GM18499 (cell line): ENCODE data around the gene TEC.
"Not testable (repeated sequence)": the region's sequence is repeated elsewhere in the genome, so short reads cannot be mapped to it uniquely, and the experiment has no call there.

Experiments
- ATAC-seq: cut with Tn5 transposase; IDR thresholded peaks from one replicate; pipeline ENCODE4 v1.9.1; 2021; ENCODE audit warnings: moderate number of reproducible peaks; ENCODE audit not compliant: insufficient read depth, unreplicated experiment

The TEC gene

DNA sequence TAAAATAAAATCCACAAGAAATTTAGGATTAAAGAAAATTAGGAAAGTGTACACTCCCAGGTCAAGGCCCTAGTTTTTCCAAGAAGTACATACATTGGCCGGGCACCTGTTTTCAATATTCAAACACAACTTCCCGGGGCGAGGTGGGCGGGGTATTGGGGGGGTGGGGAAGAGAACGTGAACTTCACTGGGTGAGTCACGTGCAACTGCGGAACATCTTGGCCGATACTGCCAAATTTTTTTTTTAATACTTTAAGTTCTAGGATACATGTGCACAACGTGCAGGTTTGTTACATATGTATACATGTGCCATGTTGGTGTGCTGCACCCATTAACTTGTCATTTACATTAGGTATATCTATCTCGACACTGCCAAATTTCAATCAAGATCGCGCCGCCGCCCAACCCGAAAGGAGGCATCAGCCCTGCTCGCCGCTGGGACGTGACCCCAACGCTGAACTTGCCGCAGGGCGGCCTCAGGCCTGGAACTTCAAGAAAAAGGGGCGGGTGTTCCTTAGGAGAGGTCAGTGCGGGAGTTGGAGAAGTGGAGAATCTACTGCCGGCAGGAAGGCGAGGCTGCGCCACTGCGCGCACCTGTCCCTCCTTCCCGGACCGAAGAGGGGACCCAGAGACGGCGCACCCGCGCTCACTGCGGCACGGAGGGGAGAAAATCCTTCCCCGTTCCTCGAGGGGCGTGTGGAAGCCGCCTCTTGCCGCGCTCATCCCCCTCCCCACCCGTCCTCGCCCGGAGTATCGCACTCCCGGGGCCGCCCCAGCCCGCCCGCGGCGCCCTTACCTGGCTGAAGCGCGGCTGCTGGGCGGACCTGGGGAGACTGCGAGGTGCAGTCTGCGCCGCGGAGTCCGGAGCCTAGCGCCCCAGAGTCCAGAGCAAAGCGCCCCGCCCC, at the start of gene TEC:
TSS of gene TEC (minus strand) at position 883 of the 905 bp plus-strand sequence. CDS start 41,224 bp downstream, outside the sequence.
- ATAC-seq, result peak; percentile 20

GRCh38 chr4:48315728-48316630, 46.3 kb upstream of the TEC start:
- ATAC-seq, result peak; percentile 75

- ATAC-seq, result not testable (repeated sequence)
These were observed 45.1 kb upstream of the TEC start for GRCh38 chr4:48314746-48315145.

- no peak for ATAC-seq
These were observed 42.3 kb upstream of the TEC start for GRCh38 chr4:48311896-48312295.

DNA sequence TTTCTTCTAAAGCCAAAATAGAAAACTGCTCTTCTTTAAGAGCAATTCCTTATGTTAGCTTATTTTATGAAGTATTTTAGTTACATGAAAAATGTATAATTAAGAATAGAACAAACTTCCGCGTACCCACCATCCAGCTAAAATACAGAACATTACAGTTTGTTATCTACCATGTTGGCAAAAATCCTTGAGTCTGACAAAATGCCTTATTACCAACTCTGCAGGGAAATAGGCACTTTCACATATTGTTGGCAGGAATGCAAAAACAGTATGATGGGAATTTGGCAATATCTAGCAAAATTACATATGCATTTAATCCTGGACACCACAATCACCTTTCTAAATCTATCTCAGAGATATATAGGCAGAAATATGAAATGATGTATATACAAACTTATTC, 39.3 kb upstream of the TEC start:
- no peak for ATAC-seq

- no peak for ATAC-seq
These were observed 37.9 kb upstream of the TEC start for GRCh38 chr4:48307528-48307927.

DNA sequence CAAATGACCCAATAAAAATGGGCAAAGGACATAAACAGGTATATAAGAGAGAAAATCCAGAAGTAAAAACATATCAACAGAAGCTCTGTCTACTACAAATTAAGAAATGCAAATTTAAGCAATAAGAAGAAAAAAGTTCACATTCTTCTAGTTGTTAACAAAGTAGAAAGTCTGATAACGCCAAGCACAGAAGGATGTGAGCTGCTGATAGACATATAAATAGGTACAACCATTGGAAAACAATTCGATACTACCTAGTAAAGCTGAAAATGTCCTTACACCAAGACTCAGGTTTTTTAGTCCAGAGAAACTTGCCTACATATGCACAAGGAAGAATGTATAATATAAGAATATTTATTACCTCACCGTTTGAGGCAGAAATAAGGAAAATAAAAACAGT, 35.9 kb upstream of the TEC start:
- ATAC-seq, result no peak

- ATAC-seq, result no peak
These were observed 30.4 kb upstream of the TEC start for GRCh38 chr4:48300004-48300403.

DNA sequence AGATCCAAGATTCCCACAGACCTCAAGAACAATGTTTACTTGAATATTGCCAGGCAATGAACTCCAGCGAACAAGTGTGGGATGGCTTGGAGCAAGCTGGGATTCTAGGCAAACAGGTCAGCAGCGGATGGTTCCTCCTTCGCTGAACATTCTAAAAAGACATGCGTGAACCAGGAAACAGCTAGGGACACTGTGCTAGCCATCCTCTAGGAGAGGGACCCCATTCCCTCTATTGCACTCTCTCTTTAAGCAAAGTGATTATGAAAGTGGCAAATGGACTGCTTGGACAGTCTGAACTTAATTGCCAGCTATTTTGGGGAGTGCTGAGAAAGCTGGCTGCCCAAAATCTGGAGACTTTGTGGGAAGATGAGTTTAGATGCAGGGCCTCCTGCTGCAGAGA, 29.9 kb upstream of the TEC start:
- no peak for ATAC-seq

DNA sequence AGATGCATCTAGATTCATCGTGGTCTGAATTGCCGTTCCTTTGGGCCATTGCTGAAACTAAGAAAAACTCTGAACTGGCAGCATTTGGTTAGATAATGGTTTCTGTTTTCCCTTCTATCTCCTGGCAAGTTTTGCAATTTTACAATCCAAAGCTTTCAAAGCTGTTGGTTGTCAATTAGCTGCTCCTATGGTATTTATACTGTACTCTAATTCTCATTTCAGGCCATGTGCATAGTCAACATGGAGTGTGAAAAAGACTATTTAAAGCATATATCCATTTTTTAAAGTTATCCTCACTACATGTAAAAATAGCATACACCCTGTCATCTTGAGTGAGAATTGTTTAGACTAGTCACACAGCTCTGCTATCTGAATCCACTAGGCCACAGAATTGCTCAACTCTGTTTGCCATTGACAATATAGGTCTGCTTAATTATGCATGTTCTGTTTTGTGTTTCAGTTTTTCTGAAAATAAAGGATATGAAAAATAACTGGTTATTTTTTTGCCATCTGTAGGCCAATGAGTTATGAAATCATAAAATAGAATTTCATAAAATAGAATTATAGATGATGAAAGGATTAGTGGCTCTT, 27.7 kb upstream of the TEC start:
- ATAC-seq, result no peak

- peak; percentile 75 for ATAC-seq
These were observed 26.7 kb upstream of the TEC start for GRCh38 chr4:48296365-48296764.

GRCh38 chr4:48295116-48295515, 25.5 kb upstream of the TEC start:
- ATAC-seq, result no peak

- not testable (repeated sequence) for ATAC-seq
These were observed 22.7 kb upstream of the TEC start for GRCh38 chr4:48292218-48292790.

DNA sequence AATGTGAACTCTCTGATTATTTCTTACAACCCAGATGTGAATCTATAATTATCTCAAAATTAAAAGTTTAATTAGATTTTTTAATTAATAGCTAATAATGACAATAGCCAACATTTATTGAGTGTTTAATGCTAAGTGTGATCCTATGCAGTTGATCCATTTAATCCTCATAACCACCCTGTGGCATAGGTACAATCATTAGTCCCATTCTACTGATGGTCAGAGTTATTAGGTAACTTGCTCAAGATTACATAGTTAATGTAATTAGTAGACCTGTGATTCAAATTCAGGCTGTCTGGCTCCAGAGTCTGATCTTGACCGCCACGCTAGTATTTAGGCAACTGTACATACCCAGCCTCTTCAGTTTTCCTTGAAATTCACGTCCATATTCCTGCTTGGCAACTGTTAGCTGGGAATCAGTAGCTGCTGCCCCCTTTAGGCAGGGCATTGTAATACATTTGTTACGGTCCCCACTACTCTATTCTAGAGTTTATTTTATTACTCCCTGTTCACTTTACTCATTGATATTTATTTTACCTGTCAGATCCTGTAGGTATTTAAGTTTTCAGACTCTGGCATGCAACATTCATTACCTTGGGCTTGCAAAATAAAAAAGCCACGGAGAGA, 20.6 kb upstream of the TEC start:
- ATAC-seq, result no peak

DNA sequence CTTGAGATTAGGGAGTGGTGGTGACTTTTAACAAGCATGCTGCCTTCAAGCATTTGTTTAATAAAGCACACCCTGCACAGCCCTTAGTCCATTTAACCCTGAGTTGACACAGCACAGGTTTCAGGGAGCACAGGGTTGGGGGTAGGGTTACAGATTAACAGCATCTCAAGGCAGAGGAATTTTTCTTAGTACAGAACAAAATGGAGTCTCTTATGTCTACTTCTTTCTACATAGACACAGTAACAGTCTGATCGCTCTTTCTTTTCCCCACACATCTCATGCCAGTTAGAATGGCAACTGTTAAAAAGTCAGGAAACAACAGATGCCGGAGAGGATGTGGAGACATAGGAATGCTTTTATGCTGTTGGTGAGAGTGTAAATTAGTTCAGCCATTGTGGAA, 16.4 kb upstream of the TEC start:
- ATAC-seq, result not testable (repeated sequence)

DNA sequence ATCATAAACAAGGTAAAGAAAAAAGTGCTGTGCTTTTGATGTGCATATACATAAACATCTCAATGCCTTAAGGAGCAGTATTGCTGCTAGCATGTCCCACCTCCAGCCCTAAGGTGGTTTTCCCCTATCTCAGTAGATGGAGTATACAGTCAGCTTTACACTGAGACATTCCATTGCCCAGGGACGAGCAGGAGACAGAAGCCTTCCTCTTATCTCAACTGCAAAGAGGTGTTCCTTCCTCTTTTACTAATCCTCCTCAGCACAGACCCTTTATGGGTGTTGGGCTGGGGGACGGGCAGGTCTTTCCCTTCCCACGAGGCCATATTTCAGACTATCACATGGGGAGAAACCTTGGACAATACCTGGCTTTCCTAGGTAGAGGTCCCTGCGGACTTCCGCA, 16.0 kb upstream of the TEC start:
- not testable (repeated sequence) for ATAC-seq

GRCh38 chr4:48275686-48276085, 6.0 kb upstream of the TEC start:
- no peak for ATAC-seq

DNA sequence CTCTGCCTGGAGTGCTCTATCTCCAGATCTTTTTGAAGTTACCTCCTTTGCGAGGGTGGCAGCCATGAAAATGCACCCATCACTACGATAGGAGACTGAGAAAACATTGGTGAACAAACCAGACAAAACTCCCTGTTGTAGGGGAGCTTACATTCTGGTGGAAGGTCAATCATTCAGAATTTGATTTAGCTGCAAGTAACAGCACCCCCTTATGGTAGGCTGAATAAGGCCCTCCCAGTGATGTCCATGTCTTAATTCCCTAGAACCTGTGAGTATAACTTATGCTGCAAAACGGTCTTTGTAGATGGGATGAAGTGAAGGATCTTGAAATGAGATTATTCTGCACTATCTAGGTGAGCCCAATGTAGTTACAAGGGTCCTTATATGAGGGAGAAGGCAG, 5.6 kb upstream of the TEC start:
- no peak for ATAC-seq

GRCh38 chr4:48271626-48272025, 2.0 kb upstream of the TEC start:
- ATAC-seq, result no peak

- no peak for ATAC-seq
These were observed 1.4 kb upstream of the TEC start for GRCh38 chr4:48270951-48271473.
